KMS-11 (cell line): ENCODE data around the gene PRKCZ.

Experiments
- H2AFZ ChIP-seq: fragments of 200-600 bp; sonication (generic); 2 replicates; pipeline ENCODE4 v1.6.1; 2016; ENCODE audit warnings: antibody characterized with exemption, mixed run types, low read depth
- H3K27ac ChIP-seq: fragments of 200-600 bp; sonication (generic); 2 replicates; pipeline ENCODE4 v1.6.1; 2016; ENCODE audit warnings: mild to moderate bottlenecking, mixed run types
- H3K27me3 ChIP-seq: fragments of 200-600 bp; sonication (generic); 2 replicates; pipeline ENCODE4 v1.6.1; 2017; ENCODE audit warnings: mild to moderate bottlenecking, low read depth, mixed run types, moderate library complexity; ENCODE audit not compliant: insufficient read depth
- H3K36me3 ChIP-seq: fragments of 200-600 bp; sonication (generic); 2 replicates; pipeline ENCODE4 v1.6.1; 2017; ENCODE audit warnings: mild to moderate bottlenecking, mixed run types; ENCODE audit not compliant: insufficient read depth
- H3K4me1 ChIP-seq: fragments of 200-600 bp; sonication (generic); 2 replicates; pipeline ENCODE4 v1.6.1; 2016; ENCODE audit warnings: mild to moderate bottlenecking, low read depth, mixed run types; ENCODE audit not compliant: poor library complexity, severe bottlenecking
- H3K4me2 ChIP-seq: fragments of 200-600 bp; sonication (generic); 2 replicates; pipeline ENCODE4 v1.7.0; 2016; ENCODE audit warnings: mild to moderate bottlenecking, mixed run types
- H3K4me3 ChIP-seq: fragments of 200-600 bp; sonication (generic); IDR thresholded peaks from 2 replicates; pipeline ENCODE4 v1.6.1; 2017; ENCODE audit warnings: low read depth, low read length, mixed read lengths; ENCODE audit not compliant: insufficient read depth
- H3K79me2 ChIP-seq: fragments of 200-600 bp; sonication (generic); 2 replicates; pipeline ENCODE4 v1.6.1; 2016; ENCODE audit warnings: low read depth, mixed run types; ENCODE audit not compliant: insufficient read depth
- H3K9ac ChIP-seq: fragments of 200-600 bp; sonication (generic); 2 replicates; pipeline ENCODE4 v1.6.1; 2016; ENCODE audit warnings: mild to moderate bottlenecking, mixed run types
- H4K20me1 ChIP-seq: fragments of 200-600 bp; sonication (generic); 2 replicates; pipeline ENCODE4 v1.6.1; 2016; ENCODE audit warnings: mild to moderate bottlenecking, mixed run types; ENCODE audit not compliant: insufficient read depth
- CTCF ChIP-seq: fragments of 200-600 bp; sonication (generic); conservative IDR thresholded peaks from 2 replicates; pipeline ENCODE4 v1.6.1; 2017; ENCODE audit warnings: low read depth, mild to moderate bottlenecking, antibody characterized with exemption, low read length, moderate library complexity, mixed read lengths

PRKCZ gene

GRCh38 chr1:2031546-2032540, 18.4 kb upstream of the PRKCZ start:
- Histone ChIP-seq H3K4me2 (no peak overlapping the region), H3K79me2 (no peaks in the 10 kb centered on the region)

DNA sequence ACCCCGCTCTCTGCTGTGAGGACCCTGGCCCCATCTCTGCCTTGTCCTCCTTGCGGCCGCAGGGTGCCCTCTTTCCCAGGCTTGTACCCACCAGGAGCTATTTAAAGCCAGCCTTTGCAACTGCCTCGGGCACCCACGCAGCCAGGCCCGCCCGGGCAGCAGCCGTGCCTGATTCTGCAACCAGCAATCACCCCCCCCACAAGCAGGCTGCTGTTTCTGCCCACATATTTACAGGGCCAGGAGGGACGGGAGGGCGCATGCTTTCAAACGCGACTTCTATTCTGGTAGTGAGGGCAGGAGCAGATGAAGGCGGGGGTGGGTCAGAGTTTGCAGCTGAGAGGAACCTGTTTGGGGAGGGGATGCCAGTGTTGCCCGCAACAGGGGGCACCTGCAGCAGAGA, 17.5 kb upstream of the PRKCZ start:
- Histone ChIP-seq H3K4me1 (no peaks in the 10 kb centered on the region), H3K27me3 (peaks cover 94% of the 10 kb centered on the region)

More at GRCh38 chr1:2031546-2032540, 18.4 kb upstream of the PRKCZ start:
- H3K4me1 ChIP-seq, result no peaks in the 10 kb centered on the region
- H3K27me3 ChIP-seq, result peaks cover 93% of the 10 kb centered on the region
- no peak overlapping the region for H2AFZ ChIP-seq
- TF ChIP-seq CTCF, result no peak
- H3K9ac ChIP-seq, result no peak overlapping the region
- H3K27ac ChIP-seq, result no peak overlapping the region
- H3K4me3 ChIP-seq, result no peak overlapping the region
- no peaks in the 10 kb centered on the region for H3K36me3 ChIP-seq
- no peaks in the 10 kb centered on the region for H4K20me1 ChIP-seq

GRCh38 chr1:2033165-2033564, 17.0 kb upstream of the PRKCZ start:
- Histone ChIP-seq H3K27ac (no peak overlapping the region), H3K4me1 (no peaks in the 10 kb centered on the region), H3K4me3 (no peak overlapping the region), H3K4me2 (no peak overlapping the region), H3K36me3 (no peaks in the 10 kb centered on the region), H3K9ac (no peak overlapping the region), H3K27me3 (peaks cover 96% of the 10 kb centered on the region), H4K20me1 (no peaks in the 10 kb centered on the region), H2AFZ (no peak overlapping the region), H3K79me2 (no peaks in the 10 kb centered on the region)
- TF ChIP-seq CTCF, result no peak

More for the DNA sequence above, 17.5 kb upstream of the PRKCZ start:
- Histone ChIP-seq H3K27ac (no peak overlapping the region), H3K79me2 (no peaks in the 10 kb centered on the region), H3K4me3 (no peak overlapping the region), H2AFZ (no peak overlapping the region), H4K20me1 (no peaks in the 10 kb centered on the region), H3K36me3 (no peaks in the 10 kb centered on the region), H3K9ac (no peak overlapping the region), H3K4me2 (no peak overlapping the region)
- TF ChIP-seq CTCF, result no peak

DNA sequence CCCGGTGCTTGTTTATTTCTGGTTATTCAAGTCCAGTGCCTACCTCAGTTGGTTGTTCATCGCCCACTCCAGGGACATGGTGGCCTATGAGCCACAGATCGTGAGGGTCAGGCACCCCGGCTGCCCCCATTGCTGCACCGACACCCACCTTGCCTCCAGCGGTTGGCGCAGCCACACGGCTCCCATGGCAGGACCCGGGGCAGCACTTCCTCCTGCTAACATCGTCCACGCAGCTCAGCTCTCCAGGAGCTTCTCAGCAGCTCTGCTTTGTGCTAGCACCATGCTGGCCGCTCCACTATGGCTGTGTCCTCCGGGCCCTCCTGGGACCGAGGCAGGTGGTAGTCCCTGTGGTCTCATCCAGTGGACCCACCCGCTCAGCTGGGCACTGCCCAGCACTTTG, 13.9 kb upstream of the PRKCZ start:
- H3K4me3 ChIP-seq, result no peak overlapping the region
- H4K20me1 ChIP-seq, result no peaks in the 10 kb centered on the region
- peaks cover 96% of the 10 kb centered on the region for H3K27me3 ChIP-seq
- no peak overlapping the region for H3K9ac ChIP-seq
- H3K36me3 ChIP-seq, result no peaks in the 10 kb centered on the region
- no peak overlapping the region for H3K4me2 ChIP-seq
- H2AFZ ChIP-seq, result no peak overlapping the region
- no peak overlapping the region for H3K27ac ChIP-seq
- TF ChIP-seq CTCF, result no peak
- H3K4me1 ChIP-seq, result no peaks in the 10 kb centered on the region
- no peaks in the 10 kb centered on the region for H3K79me2 ChIP-seq
